K562 (cell line): ENCODE measurements around the gene F12. TPM values are rescaled to one million over a fixed set of nuclear protein-coding genes. Genes with fewer than 3 reads are reported as not detected.

Experiments
- CBFA2T2 ChIP-seq: fragments of 450-650 bp; conservative IDR thresholded peaks from 2 replicates; pipeline ENCODE4 v1.6.1; 2017; ENCODE audit warnings: mild to moderate bottlenecking
- DIDO1 ChIP-seq: fragments of 450-650 bp; IDR thresholded peaks from 2 replicates; pipeline ENCODE4 v1.6.1; 2016; ENCODE audit warnings: low read depth, missing biosample characterization, missing genetic modification characterization
- ESRRA ChIP-seq: fragments of 450-650 bp; IDR thresholded peaks from 2 replicates; pipeline ENCODE4 v1.6.1; 2014; ENCODE audit warnings: low read depth, mild to moderate bottlenecking, moderate library complexity, borderline replicate concordance
- HNRNPK ChIP-seq: fragments of 200-400 bp; formaldehyde crosslinking; IDR thresholded peaks from one replicate; pipeline ENCODE4 v1.6.1; 2018; ENCODE audit warnings: mild to moderate bottlenecking, low read depth, low read length; ENCODE audit not compliant: poor library complexity, severe bottlenecking
- KAT8 ChIP-seq: fragments of 450-650 bp; IDR thresholded peaks from 2 replicates; pipeline ENCODE4 v1.6.1; 2016; ENCODE audit warnings: low read depth, mild to moderate bottlenecking
- XRCC4 ChIP-seq: IDR thresholded peaks from one replicate; pipeline ENCODE4 v1.6.1; 2011; ENCODE audit not compliant: insufficient read depth, insufficient read length; ENCODE audit errors: extremely low read depth
- ZBTB17 ChIP-seq: fragments of 450-650 bp; formaldehyde crosslinking; IDR thresholded peaks from 2 replicates; pipeline ENCODE4 v1.4.0; 2020; ENCODE audit warnings: mild to moderate bottlenecking
- ZNF134 ChIP-seq: fragments of 250-450 bp; sonication (Bioruptor Pico); conservative IDR thresholded peaks from 2 replicates; pipeline ENCODE4 v1.4.0; 2020
- ZNF561 ChIP-seq: fragments of 450-650 bp; formaldehyde crosslinking; conservative IDR thresholded peaks from 2 replicates; pipeline ENCODE4 v1.4.0; 2020; ENCODE audit warnings: mild to moderate bottlenecking, moderate library complexity
- ZSCAN32 ChIP-seq: fragments of 450-650 bp; formaldehyde crosslinking; IDR thresholded peaks from 2 replicates; pipeline ENCODE4 v1.4.0; 2020; ENCODE audit warnings: mild to moderate bottlenecking, moderate library complexity
- polyA plus RNA-seq, 8 experiments: library from polyadenylated mRNA; depleted of rRNA in 4 of 8; stranded (reverse) in 5 of 8; unstranded in 3 of 8; fragments of >200 nt; fragmentation: Nextera tagmentation in 2 of 8; fragmentation: Illumina TruSeq in 1 of 8; extraction: Ambion mirVana in 2 of 8; extraction: Trizol in 1 of 8; gene quantifications; 2 replicates each; pipeline versions ENCODE4 v1.2.1 to v1.2.3, GENCODE V29; 2011 to 2014; ENCODE audit warnings: inconsistent platforms in 1 of 8, missing spikeins in 1 of 8
- total RNA-seq, 7 experiments: library from RNA; depleted of rRNA in 6 of 7; stranded (reverse); fragments of >200 nt in 6 of 7; fragmentation: Illumina TruSeq in 2 of 7; extraction: Trizol in 2 of 7; gene quantifications; 2 replicates each; pipeline versions ENCODE4 v1.2.1 to v1.2.3, GENCODE V29; 2011 to 2021; ENCODE audit warnings: low replicate concordance in 1 of 7
- TF ChIP-seq, protein P1 (sequence below): fragments of 450-650 bp; conservative IDR thresholded peaks from 2 replicates; pipeline ENCODE4 v1.6.1; 2016; ENCODE audit warnings: missing genetic modification characterization, low read depth, mild to moderate bottlenecking, control low read depth, missing compliant biosample characterization
- TF ChIP-seq, protein P2 (sequence below): fragments of 450-650 bp; formaldehyde crosslinking; conservative IDR thresholded peaks from 2 replicates; pipeline ENCODE4 v1.4.0; 2022; ENCODE audit warnings: mild to moderate bottlenecking, missing genetic modification characterization
- TF ChIP-seq, protein P3 (sequence below): fragments of 250-450 bp; sonication (Bioruptor Pico); IDR thresholded peaks from 2 replicates; pipeline ENCODE4 v1.8.0; 2021; ENCODE audit warnings: moderate library complexity, mild to moderate bottlenecking, inconsistent platforms
- TF ChIP-seq, protein P4 (sequence below): fragments of 450-650 bp; IDR thresholded peaks from 2 replicates; pipeline ENCODE4 v1.6.1; 2017; ENCODE audit warnings: antibody characterized with exemption, mild to moderate bottlenecking
- TF ChIP-seq, protein P5 (sequence below): fragments of 250-450 bp; sonication (Bioruptor Pico); IDR thresholded peaks from 2 replicates; pipeline ENCODE4 v1.4.0; 2020

F12 gene
- total and polyA plus RNA-seq, 9 of the 15 experiments (the other 6 are each of a cell fraction or from before 2014, with no cell fraction given), result 0.59 to 18.3 (median 3.6) TPM

DNA sequence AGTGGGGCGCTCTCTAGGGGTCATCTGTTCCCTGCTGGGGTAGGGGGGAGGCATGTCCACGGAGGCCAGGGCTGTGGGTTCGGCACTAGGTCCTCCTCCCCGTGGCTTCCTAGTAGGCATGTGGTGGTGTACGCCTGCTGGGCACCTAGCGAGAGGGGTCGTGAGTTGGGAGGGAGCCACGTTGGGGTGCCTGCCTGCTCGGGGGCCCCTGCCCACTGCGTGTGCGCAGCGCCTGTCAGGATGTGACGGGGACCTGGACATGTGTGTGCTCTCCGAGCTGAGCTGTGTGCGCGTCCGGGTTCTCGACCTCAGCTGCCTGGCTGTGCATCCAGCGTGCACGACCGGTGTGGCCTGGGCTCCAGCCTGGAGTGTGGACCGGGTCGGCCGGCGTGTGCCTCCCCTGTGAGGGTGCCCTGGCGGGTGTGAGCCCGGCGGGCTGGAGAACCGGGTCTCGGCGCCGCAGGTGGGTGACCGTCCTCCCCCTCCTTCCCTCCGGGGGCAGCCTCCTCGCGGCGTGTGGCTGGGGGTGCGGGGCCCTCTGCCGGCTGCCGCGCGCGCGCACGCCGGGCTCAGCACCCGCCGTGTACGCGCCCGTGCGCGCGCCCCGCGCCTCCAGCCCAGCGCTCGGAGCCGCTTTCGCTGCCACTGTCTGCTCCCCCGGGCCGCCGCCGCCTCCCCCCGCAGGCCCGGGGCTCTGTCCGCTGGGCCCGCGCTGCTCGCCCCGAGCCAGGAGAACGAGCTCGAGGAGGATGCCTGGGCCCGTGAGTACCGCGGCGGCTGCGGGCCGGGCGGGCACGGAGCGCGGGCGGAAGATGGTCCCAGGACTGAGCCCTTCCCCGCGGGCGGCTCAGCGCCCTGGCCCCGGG lies 37.1 kb upstream of the F12 start, which contains the start of gene PRR7 (continued):
- TF ChIP-seq, protein P1, sequence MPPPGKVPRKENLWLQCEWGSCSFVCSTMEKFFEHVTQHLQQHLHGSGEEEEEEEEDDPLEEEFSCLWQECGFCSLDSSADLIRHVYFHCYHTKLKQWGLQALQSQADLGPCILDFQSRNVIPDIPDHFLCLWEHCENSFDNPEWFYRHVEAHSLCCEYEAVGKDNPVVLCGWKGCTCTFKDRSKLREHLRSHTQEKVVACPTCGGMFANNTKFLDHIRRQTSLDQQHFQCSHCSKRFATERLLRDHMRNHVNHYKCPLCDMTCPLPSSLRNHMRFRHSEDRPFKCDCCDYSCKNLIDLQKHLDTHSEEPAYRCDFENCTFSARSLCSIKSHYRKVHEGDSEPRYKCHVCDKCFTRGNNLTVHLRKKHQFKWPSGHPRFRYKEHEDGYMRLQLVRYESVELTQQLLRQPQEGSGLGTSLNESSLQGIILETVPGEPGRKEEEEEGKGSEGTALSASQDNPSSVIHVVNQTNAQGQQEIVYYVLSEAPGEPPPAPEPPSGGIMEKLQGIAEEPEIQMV (tag), result no peak
- TF ChIP-seq ZBTB17 (CRISPR knock-in tag), result peak; percentile 82
- TF ChIP-seq, protein P2, sequence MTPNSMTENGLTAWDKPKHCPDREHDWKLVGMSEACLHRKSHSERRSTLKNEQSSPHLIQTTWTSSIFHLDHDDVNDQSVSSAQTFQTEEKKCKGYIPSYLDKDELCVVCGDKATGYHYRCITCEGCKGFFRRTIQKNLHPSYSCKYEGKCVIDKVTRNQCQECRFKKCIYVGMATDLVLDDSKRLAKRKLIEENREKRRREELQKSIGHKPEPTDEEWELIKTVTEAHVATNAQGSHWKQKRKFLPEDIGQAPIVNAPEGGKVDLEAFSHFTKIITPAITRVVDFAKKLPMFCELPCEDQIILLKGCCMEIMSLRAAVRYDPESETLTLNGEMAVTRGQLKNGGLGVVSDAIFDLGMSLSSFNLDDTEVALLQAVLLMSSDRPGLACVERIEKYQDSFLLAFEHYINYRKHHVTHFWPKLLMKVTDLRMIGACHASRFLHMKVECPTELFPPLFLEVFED (CRISPR knock-in tag), result no peak
- TF ChIP-seq KAT8, result no peak
- TF ChIP-seq, protein P3, sequence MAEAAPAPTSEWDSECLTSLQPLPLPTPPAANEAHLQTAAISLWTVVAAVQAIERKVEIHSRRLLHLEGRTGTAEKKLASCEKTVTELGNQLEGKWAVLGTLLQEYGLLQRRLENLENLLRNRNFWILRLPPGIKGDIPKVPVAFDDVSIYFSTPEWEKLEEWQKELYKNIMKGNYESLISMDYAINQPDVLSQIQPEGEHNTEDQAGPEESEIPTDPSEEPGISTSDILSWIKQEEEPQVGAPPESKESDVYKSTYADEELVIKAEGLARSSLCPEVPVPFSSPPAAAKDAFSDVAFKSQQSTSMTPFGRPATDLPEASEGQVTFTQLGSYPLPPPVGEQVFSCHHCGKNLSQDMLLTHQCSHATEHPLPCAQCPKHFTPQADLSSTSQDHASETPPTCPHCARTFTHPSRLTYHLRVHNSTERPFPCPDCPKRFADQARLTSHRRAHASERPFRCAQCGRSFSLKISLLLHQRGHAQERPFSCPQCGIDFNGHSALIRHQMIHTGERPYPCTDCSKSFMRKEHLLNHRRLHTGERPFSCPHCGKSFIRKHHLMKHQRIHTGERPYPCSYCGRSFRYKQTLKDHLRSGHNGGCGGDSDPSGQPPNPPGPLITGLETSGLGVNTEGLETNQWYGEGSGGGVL, result no peak
- no peak for TF ChIP-seq ESRRA
- TF ChIP-seq CBFA2T2, result no peak
- TF ChIP-seq, protein P4, sequence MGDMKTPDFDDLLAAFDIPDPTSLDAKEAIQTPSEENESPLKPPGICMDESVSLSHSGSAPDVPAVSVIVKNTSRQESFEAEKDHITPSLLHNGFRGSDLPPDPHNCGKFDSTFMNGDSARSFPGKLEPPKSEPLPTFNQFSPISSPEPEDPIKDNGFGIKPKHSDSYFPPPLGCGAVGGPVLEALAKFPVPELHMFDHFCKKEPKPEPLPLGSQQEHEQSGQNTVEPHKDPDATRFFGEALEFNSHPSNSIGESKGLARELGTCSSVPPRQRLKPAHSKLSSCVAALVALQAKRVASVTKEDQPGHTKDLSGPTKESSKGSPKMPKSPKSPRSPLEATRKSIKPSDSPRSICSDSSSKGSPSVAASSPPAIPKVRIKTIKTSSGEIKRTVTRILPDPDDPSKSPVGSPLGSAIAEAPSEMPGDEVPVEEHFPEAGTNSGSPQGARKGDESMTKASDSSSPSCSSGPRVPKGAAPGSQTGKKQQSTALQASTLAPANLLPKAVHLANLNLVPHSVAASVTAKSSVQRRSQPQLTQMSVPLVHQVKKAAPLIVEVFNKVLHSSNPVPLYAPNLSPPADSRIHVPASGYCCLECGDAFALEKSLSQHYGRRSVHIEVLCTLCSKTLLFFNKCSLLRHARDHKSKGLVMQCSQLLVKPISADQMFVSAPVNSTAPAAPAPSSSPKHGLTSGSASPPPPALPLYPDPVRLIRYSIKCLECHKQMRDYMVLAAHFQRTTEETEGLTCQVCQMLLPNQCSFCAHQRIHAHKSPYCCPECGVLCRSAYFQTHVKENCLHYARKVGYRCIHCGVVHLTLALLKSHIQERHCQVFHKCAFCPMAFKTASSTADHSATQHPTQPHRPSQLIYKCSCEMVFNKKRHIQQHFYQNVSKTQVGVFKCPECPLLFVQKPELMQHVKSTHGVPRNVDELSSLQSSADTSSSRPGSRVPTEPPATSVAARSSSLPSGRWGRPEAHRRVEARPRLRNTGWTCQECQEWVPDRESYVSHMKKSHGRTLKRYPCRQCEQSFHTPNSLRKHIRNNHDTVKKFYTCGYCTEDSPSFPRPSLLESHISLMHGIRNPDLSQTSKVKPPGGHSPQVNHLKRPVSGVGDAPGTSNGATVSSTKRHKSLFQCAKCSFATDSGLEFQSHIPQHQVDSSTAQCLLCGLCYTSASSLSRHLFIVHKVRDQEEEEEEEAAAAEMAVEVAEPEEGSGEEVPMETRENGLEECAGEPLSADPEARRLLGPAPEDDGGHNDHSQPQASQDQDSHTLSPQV, result no peak
- no peak for TF ChIP-seq ZSCAN32 (CRISPR knock-in tag)
- no peak for TF ChIP-seq HNRNPK
- TF ChIP-seq ZNF561, result 0 out of 2 replicates have a peak, but pooled peaks have one; percentile 21
- no peak for TF ChIP-seq XRCC4
- no peak for TF ChIP-seq ZNF134 (CRISPR knock-in tag)
- TF ChIP-seq DIDO1 (tag), result no peak
- TF ChIP-seq, protein P5, sequence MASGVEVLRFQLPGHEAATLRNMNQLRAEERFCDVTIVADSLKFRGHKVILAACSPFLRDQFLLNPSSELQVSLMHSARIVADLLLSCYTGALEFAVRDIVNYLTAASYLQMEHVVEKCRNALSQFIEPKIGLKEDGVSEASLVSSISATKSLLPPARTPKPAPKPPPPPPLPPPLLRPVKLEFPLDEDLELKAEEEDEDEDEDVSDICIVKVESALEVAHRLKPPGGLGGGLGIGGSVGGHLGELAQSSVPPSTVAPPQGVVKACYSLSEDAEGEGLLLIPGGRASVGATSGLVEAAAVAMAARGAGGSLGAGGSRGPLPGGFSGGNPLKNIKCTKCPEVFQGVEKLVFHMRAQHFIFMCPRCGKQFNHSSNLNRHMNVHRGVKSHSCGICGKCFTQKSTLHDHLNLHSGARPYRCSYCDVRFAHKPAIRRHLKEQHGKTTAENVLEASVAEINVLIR (CRISPR knock-in tag), result no peak
